Measurements from ENCODE around the gene TAS1R1.

DNA sequence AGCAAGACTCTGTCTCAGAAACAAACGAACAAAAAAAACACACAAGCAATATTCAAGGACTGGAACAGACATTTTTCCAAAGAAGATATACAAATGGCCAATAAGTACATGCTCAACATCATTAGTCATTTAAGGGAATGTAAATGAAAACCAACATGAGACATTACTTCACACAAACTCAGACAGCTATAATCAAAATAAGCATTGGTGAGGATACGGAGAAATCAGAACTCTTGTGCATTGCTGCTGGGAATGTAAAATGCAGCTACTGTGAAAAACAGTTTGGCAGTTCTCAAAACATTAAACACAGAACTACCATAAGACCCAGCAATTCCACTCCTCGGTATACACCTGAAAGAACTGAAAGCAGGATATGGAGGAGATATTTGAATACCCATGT lies 16.2 kb upstream of the TAS1R1 start:
- TF ChIP-seq, protein P1, sequence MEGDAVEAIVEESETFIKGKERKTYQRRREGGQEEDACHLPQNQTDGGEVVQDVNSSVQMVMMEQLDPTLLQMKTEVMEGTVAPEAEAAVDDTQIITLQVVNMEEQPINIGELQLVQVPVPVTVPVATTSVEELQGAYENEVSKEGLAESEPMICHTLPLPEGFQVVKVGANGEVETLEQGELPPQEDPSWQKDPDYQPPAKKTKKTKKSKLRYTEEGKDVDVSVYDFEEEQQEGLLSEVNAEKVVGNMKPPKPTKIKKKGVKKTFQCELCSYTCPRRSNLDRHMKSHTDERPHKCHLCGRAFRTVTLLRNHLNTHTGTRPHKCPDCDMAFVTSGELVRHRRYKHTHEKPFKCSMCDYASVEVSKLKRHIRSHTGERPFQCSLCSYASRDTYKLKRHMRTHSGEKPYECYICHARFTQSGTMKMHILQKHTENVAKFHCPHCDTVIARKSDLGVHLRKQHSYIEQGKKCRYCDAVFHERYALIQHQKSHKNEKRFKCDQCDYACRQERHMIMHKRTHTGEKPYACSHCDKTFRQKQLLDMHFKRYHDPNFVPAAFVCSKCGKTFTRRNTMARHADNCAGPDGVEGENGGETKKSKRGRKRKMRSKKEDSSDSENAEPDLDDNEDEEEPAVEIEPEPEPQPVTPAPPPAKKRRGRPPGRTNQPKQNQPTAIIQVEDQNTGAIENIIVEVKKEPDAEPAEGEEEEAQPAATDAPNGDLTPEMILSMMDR (conservative IDR thresholded peaks at IDR 0.05; ENCODE audit: low read depth in 2 of 2) = no peak
- TF ChIP-seq EZH2 (IDR thresholded peaks at IDR 0.05; ENCODE audit: low read depth, unreplicated experiment) = no peak
- TF ChIP-seq EZH2phosphoT487 (IDR thresholded peaks at IDR 0.05; ENCODE audit: unreplicated experiment) = no peak
- TF ChIP-seq, protein P2, sequence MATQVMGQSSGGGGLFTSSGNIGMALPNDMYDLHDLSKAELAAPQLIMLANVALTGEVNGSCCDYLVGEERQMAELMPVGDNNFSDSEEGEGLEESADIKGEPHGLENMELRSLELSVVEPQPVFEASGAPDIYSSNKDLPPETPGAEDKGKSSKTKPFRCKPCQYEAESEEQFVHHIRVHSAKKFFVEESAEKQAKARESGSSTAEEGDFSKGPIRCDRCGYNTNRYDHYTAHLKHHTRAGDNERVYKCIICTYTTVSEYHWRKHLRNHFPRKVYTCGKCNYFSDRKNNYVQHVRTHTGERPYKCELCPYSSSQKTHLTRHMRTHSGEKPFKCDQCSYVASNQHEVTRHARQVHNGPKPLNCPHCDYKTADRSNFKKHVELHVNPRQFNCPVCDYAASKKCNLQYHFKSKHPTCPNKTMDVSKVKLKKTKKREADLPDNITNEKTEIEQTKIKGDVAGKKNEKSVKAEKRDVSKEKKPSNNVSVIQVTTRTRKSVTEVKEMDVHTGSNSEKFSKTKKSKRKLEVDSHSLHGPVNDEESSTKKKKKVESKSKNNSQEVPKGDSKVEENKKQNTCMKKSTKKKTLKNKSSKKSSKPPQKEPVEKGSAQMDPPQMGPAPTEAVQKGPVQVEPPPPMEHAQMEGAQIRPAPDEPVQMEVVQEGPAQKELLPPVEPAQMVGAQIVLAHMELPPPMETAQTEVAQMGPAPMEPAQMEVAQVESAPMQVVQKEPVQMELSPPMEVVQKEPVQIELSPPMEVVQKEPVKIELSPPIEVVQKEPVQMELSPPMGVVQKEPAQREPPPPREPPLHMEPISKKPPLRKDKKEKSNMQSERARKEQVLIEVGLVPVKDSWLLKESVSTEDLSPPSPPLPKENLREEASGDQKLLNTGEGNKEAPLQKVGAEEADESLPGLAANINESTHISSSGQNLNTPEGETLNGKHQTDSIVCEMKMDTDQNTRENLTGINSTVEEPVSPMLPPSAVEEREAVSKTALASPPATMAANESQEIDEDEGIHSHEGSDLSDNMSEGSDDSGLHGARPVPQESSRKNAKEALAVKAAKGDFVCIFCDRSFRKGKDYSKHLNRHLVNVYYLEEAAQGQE (IDR thresholded peaks at IDR 0.05; ENCODE audit: unreplicated experiment) = no peak
- TF ChIP-seq ZNF331 (CRISPR knock-in tag; IDR thresholded peaks at IDR 0.05; ENCODE audit: low read depth) = no peak
